ENCODE measurements around the gene APOO. TPM values are rescaled to one million over a fixed set of nuclear protein-coding genes. Genes with fewer than 3 reads are reported as not detected.

Gene APOO
- polyA plus RNA-seq, 2 of the 4 experiments (the other 2 are of a cell fraction) = 33.5 to 59.4 TPM

GRCh38 chrX:23811656-23812055 is 96.1 kb downstream of the APOO start:
- no peak for FAIRE-seq
- 73% methylated on average over 6 of the region's 6 CpGs for WGBS (ENCODE audit: missing lambda C conversion rate)
- H3K4me2 ChIP-seq = peak overlapping the region; percentile 62

DNA sequence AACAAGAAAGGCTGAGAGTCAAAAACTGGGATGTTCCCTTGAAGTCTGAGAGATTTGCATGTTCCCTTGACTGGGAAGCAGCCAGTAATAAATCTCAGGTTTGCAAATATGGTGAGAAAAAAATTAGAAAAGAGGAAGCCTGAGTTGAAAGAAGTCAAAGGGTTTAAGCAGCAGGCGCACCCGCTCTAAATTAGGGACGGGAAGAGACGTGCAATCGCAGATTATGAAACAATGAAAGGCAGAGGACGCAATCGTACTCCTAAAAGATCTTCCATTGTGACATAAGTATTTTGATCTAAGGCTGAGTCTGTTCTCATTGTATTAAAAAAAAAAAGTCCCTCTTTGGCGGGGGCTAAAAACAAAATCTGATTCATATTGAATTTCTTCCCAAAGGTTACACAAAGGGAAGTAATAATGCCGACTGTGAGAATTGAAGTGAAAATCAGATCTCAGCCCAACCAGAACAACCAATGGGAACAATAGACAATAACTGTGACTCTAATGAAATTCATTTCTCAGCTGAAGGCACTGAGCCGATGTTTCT is 96.6 kb downstream of the APOO start:
- WGBS (ENCODE audit: missing lambda C conversion rate) = 46% methylated on average over 10 of the region's 10 CpGs
- ATAC-seq (no peak), FAIRE-seq (no peak), DNase-seq (ENCODE audit: low read depth in 1 of 2, low spot score in 1 of 2) (peak in 1 of 2 experiments; percentile 43)
- Histone ChIP-seq H3K27ac (peak overlapping the region; percentile 76 to 88), H3K4me2 (peak overlapping the region; percentile 62), H3K9me3 (no peaks in the 10 kb centered on the region), H3K4me3 (no peak overlapping the region), H3K4me1 (peaks cover 24% of the 10 kb centered on the region)
- ChIA-PET CTCF (no interaction called here), POLR2A (no interaction called here)
- no peak for TF ChIP-seq RCOR1 (IDR thresholded peaks at IDR 0.05; ENCODE audit: low read depth, low read length)
- TF ChIP-seq CEBPB (IDR thresholded peaks at IDR 0.05) = peak in 1 of 2 experiments; percentile 38; a peak in 1 of 4 replicates
- TF ChIP-seq GATA3 (IDR thresholded peaks at IDR 0.05; ENCODE audit: borderline replicate concordance) = no peak

More at GRCh38 chrX:23811656-23812055, 96.1 kb downstream of the APOO start:
- DNase-seq (ENCODE audit: low read depth in 1 of 2, low spot score in 1 of 2) (no peak), ATAC-seq (no peak)
- POLR2A ChIA-PET = no interaction called here
- CTCF ChIA-PET = interaction anchor here (0.6 kb wide), 1 partner anchor 9 kb away, joined by 4 read pairs; no protein-coding TSS in a partner anchor
- H3K9me3 ChIP-seq = no peaks in the 10 kb centered on the region
- H3K27ac ChIP-seq = peak overlapping the region; percentile 76 to 88
- H3K4me1 ChIP-seq = peaks cover 22% of the 10 kb centered on the region
- no peak for TF ChIP-seq JUNB (IDR thresholded peaks at IDR 0.05)
- TF ChIP-seq, protein P1, sequence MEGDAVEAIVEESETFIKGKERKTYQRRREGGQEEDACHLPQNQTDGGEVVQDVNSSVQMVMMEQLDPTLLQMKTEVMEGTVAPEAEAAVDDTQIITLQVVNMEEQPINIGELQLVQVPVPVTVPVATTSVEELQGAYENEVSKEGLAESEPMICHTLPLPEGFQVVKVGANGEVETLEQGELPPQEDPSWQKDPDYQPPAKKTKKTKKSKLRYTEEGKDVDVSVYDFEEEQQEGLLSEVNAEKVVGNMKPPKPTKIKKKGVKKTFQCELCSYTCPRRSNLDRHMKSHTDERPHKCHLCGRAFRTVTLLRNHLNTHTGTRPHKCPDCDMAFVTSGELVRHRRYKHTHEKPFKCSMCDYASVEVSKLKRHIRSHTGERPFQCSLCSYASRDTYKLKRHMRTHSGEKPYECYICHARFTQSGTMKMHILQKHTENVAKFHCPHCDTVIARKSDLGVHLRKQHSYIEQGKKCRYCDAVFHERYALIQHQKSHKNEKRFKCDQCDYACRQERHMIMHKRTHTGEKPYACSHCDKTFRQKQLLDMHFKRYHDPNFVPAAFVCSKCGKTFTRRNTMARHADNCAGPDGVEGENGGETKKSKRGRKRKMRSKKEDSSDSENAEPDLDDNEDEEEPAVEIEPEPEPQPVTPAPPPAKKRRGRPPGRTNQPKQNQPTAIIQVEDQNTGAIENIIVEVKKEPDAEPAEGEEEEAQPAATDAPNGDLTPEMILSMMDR (IDR thresholded peaks at IDR 0.05) = no peak
- TF ChIP-seq KDM1A (IDR thresholded peaks at IDR 0.05; ENCODE audit: low read depth) = no peak
- no peak for TF ChIP-seq E2F6 (IDR thresholded peaks at IDR 0.05; ENCODE audit: borderline replicate concordance, low read depth)
- no peak overlapping the region for H3K4me3 ChIP-seq

- ChIA-PET POLR2A (no interaction called here), CTCF (interaction anchor here (1.8 kb wide), 1 partner anchor 9 kb away, joined by 7 read pairs; no protein-coding TSS in a partner anchor)
- DNase-seq (ENCODE audit: low read depth in 1 of 2, low spot score in 1 of 2) = no peak
- WGBS (ENCODE audit: missing lambda C conversion rate) = 97% methylated on average over 3 of the region's 3 CpGs
- H3K4me3 ChIP-seq = no peak overlapping the region
- H3K4me2 ChIP-seq = peak overlapping the region; percentile 62; the same call in 2 of the 3 replicates
- FAIRE-seq = no peak
- no peak for TF ChIP-seq TFCP2L1 (CRISPR knock-in tag; IDR thresholded peaks at IDR 0.05)
- TF ChIP-seq RARB (CRISPR knock-in tag; IDR thresholded peaks at IDR 0.05) = no peak
- H3K27ac ChIP-seq = peak overlapping the region; percentile 76 to 88
- no peaks in the 10 kb centered on the region for H3K9me3 ChIP-seq
- ATAC-seq = no peak
- peaks cover 31% of the 10 kb centered on the region for H3K4me1 ChIP-seq
Measured at GRCh38 chrX:23810279-23810678, 97.5 kb downstream of the APOO start.

GRCh38 chrX:23805389-23805788 is 102.3 kb downstream of the APOO start:
- no peaks in the 10 kb centered on the region for H3K9me3 ChIP-seq
- FAIRE-seq = no peak
- TF ChIP-seq SREBF2 (IDR thresholded peaks at IDR 0.05) = no peak
- TF ChIP-seq NFE2L2 (conservative IDR thresholded peaks at IDR 0.05; ENCODE audit: low read length) = no peak
- TF ChIP-seq ESRRA (IDR thresholded peaks at IDR 0.05; ENCODE audit: borderline replicate concordance, low read length) = no peak
- TF ChIP-seq POLR2AphosphoS2 (conservative IDR thresholded peaks at IDR 0.05; ENCODE audit: low read length) = no peak
- no peak for TF ChIP-seq TP53 (CRISPR knock-in tag; IDR thresholded peaks at IDR 0.05)
- no peak for TF ChIP-seq MYC (IDR thresholded peaks at IDR 0.05; ENCODE audit: borderline replicate concordance, low read length)
- TF ChIP-seq, protein P2, sequence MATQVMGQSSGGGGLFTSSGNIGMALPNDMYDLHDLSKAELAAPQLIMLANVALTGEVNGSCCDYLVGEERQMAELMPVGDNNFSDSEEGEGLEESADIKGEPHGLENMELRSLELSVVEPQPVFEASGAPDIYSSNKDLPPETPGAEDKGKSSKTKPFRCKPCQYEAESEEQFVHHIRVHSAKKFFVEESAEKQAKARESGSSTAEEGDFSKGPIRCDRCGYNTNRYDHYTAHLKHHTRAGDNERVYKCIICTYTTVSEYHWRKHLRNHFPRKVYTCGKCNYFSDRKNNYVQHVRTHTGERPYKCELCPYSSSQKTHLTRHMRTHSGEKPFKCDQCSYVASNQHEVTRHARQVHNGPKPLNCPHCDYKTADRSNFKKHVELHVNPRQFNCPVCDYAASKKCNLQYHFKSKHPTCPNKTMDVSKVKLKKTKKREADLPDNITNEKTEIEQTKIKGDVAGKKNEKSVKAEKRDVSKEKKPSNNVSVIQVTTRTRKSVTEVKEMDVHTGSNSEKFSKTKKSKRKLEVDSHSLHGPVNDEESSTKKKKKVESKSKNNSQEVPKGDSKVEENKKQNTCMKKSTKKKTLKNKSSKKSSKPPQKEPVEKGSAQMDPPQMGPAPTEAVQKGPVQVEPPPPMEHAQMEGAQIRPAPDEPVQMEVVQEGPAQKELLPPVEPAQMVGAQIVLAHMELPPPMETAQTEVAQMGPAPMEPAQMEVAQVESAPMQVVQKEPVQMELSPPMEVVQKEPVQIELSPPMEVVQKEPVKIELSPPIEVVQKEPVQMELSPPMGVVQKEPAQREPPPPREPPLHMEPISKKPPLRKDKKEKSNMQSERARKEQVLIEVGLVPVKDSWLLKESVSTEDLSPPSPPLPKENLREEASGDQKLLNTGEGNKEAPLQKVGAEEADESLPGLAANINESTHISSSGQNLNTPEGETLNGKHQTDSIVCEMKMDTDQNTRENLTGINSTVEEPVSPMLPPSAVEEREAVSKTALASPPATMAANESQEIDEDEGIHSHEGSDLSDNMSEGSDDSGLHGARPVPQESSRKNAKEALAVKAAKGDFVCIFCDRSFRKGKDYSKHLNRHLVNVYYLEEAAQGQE (IDR thresholded peaks at IDR 0.05) = no peak
- TF ChIP-seq RCOR1 (IDR thresholded peaks at IDR 0.05; ENCODE audit: low read depth, low read length) = no peak
- TF ChIP-seq POLR2A (IDR thresholded peaks at IDR 0.05; ENCODE audit: low read length) = no peak
- no peak for TF ChIP-seq KDM1A (IDR thresholded peaks at IDR 0.05; ENCODE audit: low read depth)
- TF ChIP-seq HEYL (CRISPR knock-in tag; IDR thresholded peaks at IDR 0.05) = no peak
- no peak for TF ChIP-seq RFX5 (IDR thresholded peaks at IDR 0.05)
- TF ChIP-seq, protein P3, sequence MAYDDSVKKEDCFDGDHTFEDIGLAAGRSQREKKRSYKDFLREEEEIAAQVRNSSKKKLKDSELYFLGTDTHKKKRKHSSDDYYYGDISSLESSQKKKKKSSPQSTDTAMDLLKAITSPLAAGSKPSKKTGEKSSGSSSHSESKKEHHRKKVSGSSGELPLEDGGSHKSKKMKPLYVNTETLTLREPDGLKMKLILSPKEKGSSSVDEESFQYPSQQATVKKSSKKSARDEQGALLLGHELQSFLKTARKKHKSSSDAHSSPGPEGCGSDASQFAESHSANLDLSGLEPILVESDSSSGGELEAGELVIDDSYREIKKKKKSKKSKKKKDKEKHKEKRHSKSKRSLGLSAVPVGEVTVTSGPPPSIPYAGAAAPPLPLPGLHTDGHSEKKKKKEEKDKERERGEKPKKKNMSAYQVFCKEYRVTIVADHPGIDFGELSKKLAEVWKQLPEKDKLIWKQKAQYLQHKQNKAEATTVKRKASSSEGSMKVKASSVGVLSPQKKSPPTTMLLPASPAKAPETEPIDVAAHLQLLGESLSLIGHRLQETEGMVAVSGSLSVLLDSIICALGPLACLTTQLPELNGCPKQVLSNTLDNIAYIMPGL (CRISPR knock-in tag; IDR thresholded peaks at IDR 0.05; ENCODE audit: borderline replicate concordance) = no peak
- TF ChIP-seq, protein P4, sequence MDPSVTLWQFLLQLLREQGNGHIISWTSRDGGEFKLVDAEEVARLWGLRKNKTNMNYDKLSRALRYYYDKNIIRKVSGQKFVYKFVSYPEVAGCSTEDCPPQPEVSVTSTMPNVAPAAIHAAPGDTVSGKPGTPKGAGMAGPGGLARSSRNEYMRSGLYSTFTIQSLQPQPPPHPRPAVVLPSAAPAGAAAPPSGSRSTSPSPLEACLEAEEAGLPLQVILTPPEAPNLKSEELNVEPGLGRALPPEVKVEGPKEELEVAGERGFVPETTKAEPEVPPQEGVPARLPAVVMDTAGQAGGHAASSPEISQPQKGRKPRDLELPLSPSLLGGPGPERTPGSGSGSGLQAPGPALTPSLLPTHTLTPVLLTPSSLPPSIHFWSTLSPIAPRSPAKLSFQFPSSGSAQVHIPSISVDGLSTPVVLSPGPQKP (IDR thresholded peaks at IDR 0.05; ENCODE audit: low read depth, low read length) = no peak

More at GRCh38 chrX:23805389-23805788, 102.3 kb downstream of the APOO start:
- CTCF ChIA-PET = interaction anchor here (0.7 to 1.6 kb wide), 4 partner anchors 43 to 248 kb away, joined by 3 to 6 read pairs (median 4); no protein-coding TSS in a partner anchor
- H3K27ac ChIP-seq = peak overlapping the region; percentile 88 to 98
- 95% methylated on average over 9 of the region's 9 CpGs for WGBS (ENCODE audit: missing lambda C conversion rate)
- peaks cover 53% of the 10 kb centered on the region for H3K4me1 ChIP-seq
- no peak for DNase-seq (ENCODE audit: low read depth in 1 of 2, low spot score in 1 of 2)
- H3K4me2 ChIP-seq = peak overlapping the region; percentile 72
- no peak for ATAC-seq
- POLR2A ChIA-PET = interaction anchor here (2.9 kb wide), 1 partner anchor 22 kb away, joined by 41 read pairs; the partner anchor contains the start of gene SAT1
- no peak overlapping the region for H3K4me3 ChIP-seq
